IMR-90 (cell line): ENCODE data around the gene PITPNC1. TPM values are rescaled to one million over a fixed set of nuclear protein-coding genes. Genes with fewer than 3 reads are reported as not detected.

Source experiments
- ATAC-seq: fragments of 200-7000 bp; cut with Tn5 transposase; 2 replicates; pipeline ENCODE4 v1.9.1; 2020; ENCODE audit warnings: low read depth, mild to moderate bottlenecking, moderate library complexity
- BruUV-seq: library from RNA; stranded (reverse); fragments of 400-500 nt; replicated peaks from 2 replicates; lab custom pipeline; 2021; lab: Mats Ljungman, UMichigan
- CTCF ChIA-PET: fragments of 300-600 bp; formaldehyde crosslinking; extraction: SDS; loops from one replicate; lab custom pipeline; 2021; ENCODE audit warnings: antibody characterized with exemption; lab: Yijun Ruan, JAX
- POLR2A ChIA-PET: fragments of 300-600 bp; sonication (Branson Sonifier 250); formaldehyde crosslinking; loops from one replicate; lab custom pipeline; 2022; ENCODE audit warnings: antibody characterized with exemption; ENCODE audit not compliant: unreplicated experiment; lab: Charles Lee
- DNase-seq: peaks from one replicate; pipeline ENCODE4 v3.0.0; 2013
- H2AFZ ChIP-seq: replicated peaks from 2 replicates; pipeline ENCODE3; 2013; ENCODE audit warnings: low read length, mild to moderate bottlenecking; ENCODE audit not compliant: poor library complexity
- H2AK5ac ChIP-seq: 2 replicates; pipeline ENCODE4 v1.6.1; 2013; ENCODE audit warnings: low read depth, low read length, inconsistent platforms
- H2AK9ac ChIP-seq: replicated peaks from 2 replicates; pipeline ENCODE3; 2013; ENCODE audit warnings: mild to moderate bottlenecking, low read depth, low read length, moderate library complexity; ENCODE audit not compliant: poor library complexity
- H2BK120ac ChIP-seq: 2 replicates; pipeline ENCODE4 v1.6.1; 2013; ENCODE audit warnings: low read depth, low read length, inconsistent platforms
- H2BK15ac ChIP-seq: 3 replicates; pipeline ENCODE4 v1.6.1; 2013; ENCODE audit warnings: low read depth, low read length, inconsistent platforms
- H2BK20ac ChIP-seq: 2 replicates; pipeline ENCODE4 v1.6.1; 2013; ENCODE audit warnings: low read depth, mild to moderate bottlenecking, inconsistent platforms, low read length, moderate library complexity
- H2BK5ac ChIP-seq: 2 replicates; pipeline ENCODE4 v1.6.1; 2013; ENCODE audit warnings: mild to moderate bottlenecking, low read depth, low read length, inconsistent platforms; ENCODE audit not compliant: poor library complexity, severe bottlenecking
- H3K14ac ChIP-seq: replicated peaks from 2 replicates; pipeline ENCODE4 v1.6.1; 2013; ENCODE audit warnings: low read depth, low read length, inconsistent platforms
- H3K18ac ChIP-seq: 2 replicates; pipeline ENCODE4 v1.6.1; 2013; ENCODE audit warnings: low read depth, low read length, control low read depth
- H3K23ac ChIP-seq: 2 replicates; pipeline ENCODE4 v1.6.1; 2013; ENCODE audit warnings: low read depth, low read length, inconsistent platforms
- H3K27ac ChIP-seq: 2 replicates; pipeline ENCODE4 v1.5.1; 2013; ENCODE audit warnings: mild to moderate bottlenecking, control low read depth, low read length; ENCODE audit not compliant: insufficient read depth
- H3K27me3 ChIP-seq: 2 replicates; pipeline ENCODE4 v1.6.1; 2013; ENCODE audit warnings: low read length; ENCODE audit not compliant: control insufficient read depth, insufficient read depth
- H3K36me3 ChIP-seq: 2 replicates; pipeline ENCODE4 v1.6.1; 2013; ENCODE audit warnings: low read length, mixed read lengths; ENCODE audit not compliant: control insufficient read depth, insufficient read depth
- H3K4ac ChIP-seq: 2 replicates; pipeline ENCODE4 v1.6.1; 2013; ENCODE audit warnings: low read depth, low read length, inconsistent platforms
- H3K4me1 ChIP-seq: 2 replicates; pipeline ENCODE4 v1.6.1; 2013; ENCODE audit warnings: low read length, mixed read lengths; ENCODE audit not compliant: control insufficient read depth, insufficient read depth
- H3K4me2 ChIP-seq: 2 replicates; pipeline ENCODE4 v1.6.1; 2013; ENCODE audit warnings: low read depth, mild to moderate bottlenecking, control low read depth, low read length, moderate library complexity
- H3K4me3 ChIP-seq: 2 replicates; pipeline ENCODE4 v1.5.1; 2013; ENCODE audit warnings: low read depth, mild to moderate bottlenecking, control low read depth, low read length, moderate library complexity; ENCODE audit not compliant: insufficient read depth
- H3K56ac ChIP-seq: 2 replicates; pipeline ENCODE4 v1.6.1; 2013; ENCODE audit warnings: low read length, inconsistent platforms; ENCODE audit not compliant: insufficient read depth; ENCODE audit errors: extremely low read depth
- H3K79me1 ChIP-seq, 2 experiments: 2 replicates each; pipeline ENCODE4 v1.6.1; 2013; ENCODE audit warnings: low read length in 2 of 2, inconsistent platforms in 1 of 2, low read depth in 1 of 2
- H3K9ac ChIP-seq: 2 replicates; pipeline ENCODE4 v1.6.1; 2013; ENCODE audit warnings: low read depth, low read length, control low read depth
- H3K9me1 ChIP-seq: 2 replicates; pipeline ENCODE4 v1.6.1; 2013; ENCODE audit warnings: low read length, inconsistent platforms; ENCODE audit not compliant: insufficient read depth
- H3K9me3 ChIP-seq: 2 replicates; pipeline ENCODE4 v1.6.1; 2013; ENCODE audit warnings: low read length; ENCODE audit not compliant: control insufficient read depth, insufficient read depth
- H4K20me1 ChIP-seq: 2 replicates; pipeline ENCODE4 v1.6.1; 2013; ENCODE audit warnings: low read length, inconsistent platforms; ENCODE audit not compliant: insufficient read depth
- H4K5ac ChIP-seq: 2 replicates; pipeline ENCODE4 v1.6.1; 2013; ENCODE audit warnings: mild to moderate bottlenecking, low read depth, low read length, control low read depth
- H4K8ac ChIP-seq, 2 experiments: 2 replicates each; pipeline ENCODE4 v1.6.1; 2013; ENCODE audit warnings: low read depth in 2 of 2, low read length in 2 of 2, control low read depth in 1 of 2, inconsistent platforms in 1 of 2
- H4K91ac ChIP-seq: 2 replicates; pipeline ENCODE4 v1.6.1; 2013; ENCODE audit warnings: low read depth, low read length, inconsistent platforms; ENCODE audit not compliant: insufficient read depth
- CEBPB ChIP-seq: IDR thresholded peaks from 2 replicates; pipeline ENCODE4 v1.6.1; 2012; ENCODE audit warnings: low read depth, low read length, improper control_type of control experiment
- CHD1 ChIP-seq: IDR thresholded peaks from 2 replicates; pipeline ENCODE4 v1.6.1; 2012; ENCODE audit warnings: low read depth, low read length, improper control_type of control experiment
- MAFK ChIP-seq: IDR thresholded peaks from 2 replicates; pipeline ENCODE4 v1.6.1; 2012; ENCODE audit warnings: low read depth, low read length, improper control_type of control experiment
- MXI1 ChIP-seq: IDR thresholded peaks from 2 replicates; pipeline ENCODE4 v1.6.1; 2012; ENCODE audit warnings: low read depth, mild to moderate bottlenecking, low read length, moderate library complexity, borderline replicate concordance
- RAD21 ChIP-seq: IDR thresholded peaks from 2 replicates; pipeline ENCODE4 v1.6.1; 2012; ENCODE audit warnings: low read length, improper control_type of control experiment
- SMC3 ChIP-seq: fragments of 150-350 bp; IDR thresholded peaks from 2 replicates; pipeline ENCODE4 v1.6.1; 2016; ENCODE audit warnings: low read depth, mild to moderate bottlenecking, antibody characterized with exemption, low read length, moderate library complexity
- WGBS, 2 experiments: methylation state at CpG; one replicate each; pipeline versions ENCODE4 v1.1.5 to v1.1.7; 2013; ENCODE audit warnings: missing lambda C conversion rate in 2 of 2; ENCODE audit not compliant: insufficient read length in 1 of 2; ENCODE audit errors: extremely low coverage in 2 of 2; 5-methylcytosine and 5-hydroxymethylcytosine counted together
- dilution Hi-C: fragments of 300-500 bp; cut with HindIII; formaldehyde crosslinking; loops from one replicate; pipeline ENCODE4 v1.14.3; 2018; ENCODE audit warnings: low sequenced_read_pairs; ENCODE audit not compliant: unreplicated experiment
- in situ Hi-C: fragments of 300-500 bp; cut with MboI; formaldehyde crosslinking; loops from 3 replicates; pipeline ENCODE4 v1.14.3; 2019; ENCODE audit warnings: low sequenced_read_pairs, inconsistent platforms, mixed read lengths
- intact Hi-C: fragments of 100-400 bp; cut with micrococcal nuclease; formaldehyde crosslinking; loops from 2 replicates; pipeline ENCODE4 v1.10.0; 2022
- polyA plus RNA-seq, 3 experiments: library from polyadenylated mRNA; depleted of rRNA; stranded (reverse); fragments of >200 nt; gene quantifications; 2 replicates each; pipeline ENCODE4 v1.2.3, GENCODE V29; 2012; ENCODE audit warnings: low replicate concordance in 1 of 3
- total RNA-seq: library from RNA; depleted of rRNA; stranded (reverse); fragments of >200 nt; gene quantifications from 2 replicates; pipeline ENCODE4 v1.2.3, GENCODE V29; 2012
- TF ChIP-seq, protein P1 (sequence below): conservative IDR thresholded peaks from 2 replicates; pipeline ENCODE4 v1.5.1; 2012; ENCODE audit warnings: mild to moderate bottlenecking, low read depth, low read length, improper control_type of control experiment

The PITPNC1 gene
- total and polyA plus RNA-seq, 2 of the 4 experiments (the other 2 are of a cell fraction) = 4.1 TPM

DNA sequence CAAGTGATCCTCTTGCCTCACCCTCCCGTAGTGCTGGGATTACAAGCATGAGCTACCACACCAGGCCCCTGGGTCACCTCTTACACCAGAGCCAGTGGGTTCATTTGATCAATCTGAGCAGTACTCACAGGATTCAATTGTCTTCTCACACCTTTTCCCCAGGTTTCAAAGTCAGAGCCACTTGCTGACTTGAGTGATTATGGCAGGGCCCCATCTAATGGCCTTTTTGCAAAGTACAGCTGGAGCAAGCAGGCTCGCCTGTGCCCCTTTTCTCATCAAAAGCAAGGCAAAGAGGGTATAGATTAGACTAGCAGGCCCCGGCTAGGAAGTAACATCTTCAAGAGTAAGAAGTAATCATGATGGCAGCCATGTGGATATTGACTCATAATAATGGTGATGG lies 225.9 kb downstream of the PITPNC1 start:
- Histone ChIP-seq H3K4ac (no peak overlapping the region), H3K23ac (no peak overlapping the region), H3K4me3 (no peak overlapping the region), H3K79me1 (no peaks in the 10 kb centered on the region; a peak in 1 of 4 replicates), H3K14ac (no peak overlapping the region), H3K27ac (no peak overlapping the region), H3K36me3 (no peaks in the 10 kb centered on the region), H2BK120ac (no peak overlapping the region), H4K20me1 (no peaks in the 10 kb centered on the region), H2BK20ac (no peak overlapping the region), H3K9ac (no peak overlapping the region), H3K4me1 (no peaks in the 10 kb centered on the region), H2BK15ac (no peak overlapping the region), H3K56ac (no peak overlapping the region), H3K9me1 (no peaks in the 10 kb centered on the region), H3K27me3 (no peaks in the 10 kb centered on the region), H4K5ac (no peak overlapping the region), H2BK5ac (no peak overlapping the region), H3K4me2 (no peak overlapping the region), H3K18ac (no peak overlapping the region), H2AK9ac (no peak overlapping the region), H4K91ac (no peak overlapping the region), H3K9me3 (no peaks in the 10 kb centered on the region), H2AFZ (no peak overlapping the region), H2AK5ac (no peak overlapping the region), H4K8ac (no peak overlapping the region)
- in situ Hi-C loops (loop anchor here (10.0 kb wide), 1 partner anchor 218 kb away; no protein-coding TSS in a partner anchor), intact Hi-C loops (no loop called here), dilution Hi-C loops (no loop called here)
- DNase-seq (peak; percentile 49), ATAC-seq (peak; percentile 66)
- CTCF ChIA-PET = no interaction called here
- POLR2A ChIA-PET = no interaction called here
- BruUV-seq = no TSS peak
- WGBS, 2 experiments = 71% methylated on average over 1 of the region's 3 CpGs; no CpG with 5 or more reads in 1 of the 2 experiments
- TF ChIP-seq RAD21 (peak; percentile 68), CEBPB (no peak), SMC3 (peak; percentile 59), MXI1 (no peak), CHD1 (no peak), MAFK (no peak)
- TF ChIP-seq, protein P1, sequence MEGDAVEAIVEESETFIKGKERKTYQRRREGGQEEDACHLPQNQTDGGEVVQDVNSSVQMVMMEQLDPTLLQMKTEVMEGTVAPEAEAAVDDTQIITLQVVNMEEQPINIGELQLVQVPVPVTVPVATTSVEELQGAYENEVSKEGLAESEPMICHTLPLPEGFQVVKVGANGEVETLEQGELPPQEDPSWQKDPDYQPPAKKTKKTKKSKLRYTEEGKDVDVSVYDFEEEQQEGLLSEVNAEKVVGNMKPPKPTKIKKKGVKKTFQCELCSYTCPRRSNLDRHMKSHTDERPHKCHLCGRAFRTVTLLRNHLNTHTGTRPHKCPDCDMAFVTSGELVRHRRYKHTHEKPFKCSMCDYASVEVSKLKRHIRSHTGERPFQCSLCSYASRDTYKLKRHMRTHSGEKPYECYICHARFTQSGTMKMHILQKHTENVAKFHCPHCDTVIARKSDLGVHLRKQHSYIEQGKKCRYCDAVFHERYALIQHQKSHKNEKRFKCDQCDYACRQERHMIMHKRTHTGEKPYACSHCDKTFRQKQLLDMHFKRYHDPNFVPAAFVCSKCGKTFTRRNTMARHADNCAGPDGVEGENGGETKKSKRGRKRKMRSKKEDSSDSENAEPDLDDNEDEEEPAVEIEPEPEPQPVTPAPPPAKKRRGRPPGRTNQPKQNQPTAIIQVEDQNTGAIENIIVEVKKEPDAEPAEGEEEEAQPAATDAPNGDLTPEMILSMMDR = peak; percentile 57
